HCT116 (cell line): ENCODE results near the gene ELAC1. TPM values are rescaled to one million over a fixed set of nuclear protein-coding genes. Genes with fewer than 3 reads are reported as not detected.

Experiments used
- ATAC-seq: fragments of 200-7000 bp; cut with Tn5 transposase; 2 replicates; pipeline ENCODE4 v1.9.1; 2020; ENCODE audit warnings: mild to moderate bottlenecking, moderate library complexity
- BruUV-seq: library from RNA; stranded (reverse); fragments of 400-500 nt; replicated peaks from 2 replicates; lab custom pipeline; 2021; lab: Mats Ljungman, UMichigan
- CTCF ChIA-PET: fragments of 300-600 bp; sonication (Branson Sonifier 250); formaldehyde crosslinking; loops from one replicate; lab custom pipeline; 2021; ENCODE audit warnings: antibody characterized with exemption; lab: Charles Lee
- POLR2A ChIA-PET: fragments of 300-600, 350-600 bp; sonication (Branson Sonifier 250); formaldehyde crosslinking; loops from one replicate; lab custom pipeline; 2021; ENCODE audit warnings: antibody characterized with exemption; lab: Charles Lee
- RAD21 ChIA-PET, 2 experiments: fragments of 300-600 bp; sonication (Branson Sonifier 250); formaldehyde crosslinking; loops; one replicate each; lab custom pipeline; 2023; ENCODE audit warnings: low total read pairs in 2 of 2; ENCODE audit not compliant: uncharacterized antibody in 2 of 2, unreplicated experiment in 2 of 2, low non-redundant PET in 1 of 2; lab: Charles Lee
- DNase-seq: peaks from one replicate; pipeline ENCODE4 v3.0.0-alpha.2; 2010; ENCODE audit warnings: low read depth, low spot score
- H2AFZ ChIP-seq: fragments of 200-600 bp; shearing (Covaris generic), sonication (generic); 2 replicates; pipeline ENCODE4 v1.6.1; 2017; ENCODE audit warnings: low read depth, mixed run types, mixed read lengths, antibody characterized with exemption, low read length; ENCODE audit not compliant: poor library complexity, severe bottlenecking
- H3K27ac ChIP-seq: 2 replicates; pipeline ENCODE4 v1.5.1; 2012; ENCODE audit warnings: low read depth, low read length
- H3K27me3 ChIP-seq: fragments of 200-600 bp; sonication (generic); 2 replicates; pipeline ENCODE4 v1.6.1; 2016; ENCODE audit warnings: mixed run types, low read length, mixed read lengths; ENCODE audit not compliant: insufficient read depth
- H3K36me3 ChIP-seq, 2 experiments: fragments of 200-500 bp in 1 of 2; fragments of 200-600 bp in 1 of 2; sonication (Bioruptor generic) in 1 of 2; sonication (generic) in 1 of 2; 2 replicates each; pipeline versions ENCODE4 v1.5.1 to v1.6.1; 2014 to 2016; ENCODE audit warnings: low read length in 2 of 2, inconsistent platforms in 1 of 2, mixed read lengths in 1 of 2, mixed run types in 1 of 2; ENCODE audit not compliant: insufficient read depth in 2 of 2, control insufficient read depth in 1 of 2
- H3K4me1 ChIP-seq, 2 experiments: fragments of 200-600 bp in 1 of 2; sonication (generic) in 1 of 2; 2 replicates each; pipeline versions ENCODE4 v1.5.1 to v1.6.1; 2012 to 2017; ENCODE audit warnings: low read length in 2 of 2, inconsistent platforms in 1 of 2, mild to moderate bottlenecking in 1 of 2, mixed read lengths in 1 of 2, mixed run types in 1 of 2, moderate library complexity in 1 of 2; ENCODE audit not compliant: insufficient read depth in 2 of 2, control insufficient read depth in 1 of 2
- H3K4me2 ChIP-seq: fragments of 200-600 bp; sonication (generic); 2 replicates; pipeline ENCODE4 v1.6.1; 2017; ENCODE audit warnings: mixed run types, low read length, mixed read lengths
- H3K4me3 ChIP-seq, 2 experiments: fragments of 200-600 bp in 1 of 2; sonication (generic) in 1 of 2; replicated peaks in 1 of 2; 2 replicates each; pipeline ENCODE4 v1.5.1; 2011 to 2016; ENCODE audit warnings: low read length in 2 of 2, control low read depth in 1 of 2, low read depth in 1 of 2, mild to moderate bottlenecking in 1 of 2, mixed read lengths in 1 of 2, mixed run types in 1 of 2
- H3K79me2 ChIP-seq: fragments of 200-600 bp; sonication (generic); 2 replicates; pipeline ENCODE4 v1.6.1; 2017; ENCODE audit warnings: mild to moderate bottlenecking, mixed run types, low read length, moderate library complexity, mixed read lengths; ENCODE audit not compliant: insufficient read depth
- H3K9ac ChIP-seq: fragments of 200-600 bp; sonication (generic); 2 replicates; pipeline ENCODE4 v1.6.1; 2016; ENCODE audit warnings: low read length, mixed read lengths
- H3K9me2 ChIP-seq: fragments of 200-600 bp; sonication (generic), shearing (Covaris generic); 2 replicates; pipeline ENCODE4 v1.6.1; 2017; ENCODE audit warnings: mixed run types, mild to moderate bottlenecking, moderate library complexity; ENCODE audit not compliant: insufficient read depth
- H3K9me3 ChIP-seq, 2 experiments: fragments of 200-500 bp in 1 of 2; fragments of 200-600 bp in 1 of 2; sonication (Bioruptor generic) in 1 of 2; sonication (generic) in 1 of 2; 2 replicates each; pipeline ENCODE4 v1.6.1; 2014 to 2017; ENCODE audit warnings: low read length in 2 of 2, mixed read lengths in 2 of 2, inconsistent platforms in 1 of 2, low read depth in 1 of 2, mild to moderate bottlenecking in 1 of 2, mixed run types in 1 of 2, moderate library complexity in 1 of 2; ENCODE audit not compliant: control insufficient read depth in 1 of 2, insufficient read depth in 1 of 2
- H4K20me1 ChIP-seq: fragments of 200-600 bp; sonication (generic), shearing (Covaris generic); 2 replicates; pipeline ENCODE4 v1.6.1; 2017; ENCODE audit warnings: mixed run types, mild to moderate bottlenecking, moderate library complexity; ENCODE audit not compliant: insufficient read depth
- CEBPB ChIP-seq: IDR thresholded peaks from 2 replicates; pipeline ENCODE4 v1.6.1; 2012; ENCODE audit warnings: low read depth
- EZH2 ChIP-seq: fragments of 200-600 bp; sonication (generic); IDR thresholded peaks from 2 replicates; pipeline ENCODE4 v1.6.1; 2017; ENCODE audit warnings: antibody characterized with exemption, mixed run types
- FOSL1 ChIP-seq: IDR thresholded peaks from 2 replicates; pipeline ENCODE4 v1.6.1; 2012; ENCODE audit warnings: low read depth
- RAD21 ChIP-seq: IDR thresholded peaks from 2 replicates; pipeline ENCODE4 v1.6.1; 2012; ENCODE audit warnings: low read depth, mild to moderate bottlenecking
- SIN3A ChIP-seq: IDR thresholded peaks from 2 replicates; pipeline ENCODE4 v1.6.1; 2012; ENCODE audit warnings: low read depth
- SRF ChIP-seq: IDR thresholded peaks from 2 replicates; pipeline ENCODE4 v1.6.1; 2012; ENCODE audit warnings: low read depth
- TCF7L2 ChIP-seq: IDR thresholded peaks from 2 replicates; pipeline ENCODE4 v1.7.0; 2011; ENCODE audit warnings: borderline replicate concordance, inconsistent platforms; ENCODE audit not compliant: insufficient read depth, insufficient read length; ENCODE audit errors: extremely low read depth
- ZFX ChIP-seq: fragments of 450-650 bp; IDR thresholded peaks from 2 replicates; pipeline ENCODE4 v1.6.1; 2017
- intact Hi-C: fragments of 100-400 bp; cut with micrococcal nuclease; formaldehyde crosslinking; loops from 2 replicates; pipeline ENCODE4 v1.10.0; 2022
- total RNA-seq: library from RNA; stranded (reverse); gene quantifications from one replicate; pipeline ENCODE4 v1.2.1, GENCODE V29; 2021; ENCODE audit not compliant: unreplicated experiment
- TF ChIP-seq, protein P1 (sequence below): IDR thresholded peaks from 2 replicates; pipeline ENCODE4 v1.6.1; 2011; ENCODE audit warnings: mild to moderate bottlenecking, low read length, moderate library complexity; ENCODE audit not compliant: insufficient replicate concordance; ENCODE audit errors: extremely low read depth

ELAC1 gene
- total RNA-seq, 1 experiment from 2014 or later, result 8.6 TPM

GRCh38 chr18:50950626-50951025, 17.2 kb upstream of the ELAC1 start:
- CTCF ChIA-PET, result no interaction called here
- BruUV-seq, result no TSS peak

GRCh38 chr18:50953822-50954221, 14.0 kb upstream of the ELAC1 start:
- CTCF ChIA-PET, result no interaction called here
- Histone ChIP-seq H4K20me1 (no peaks in the 10 kb centered on the region), H3K4me2 (no peak overlapping the region), H3K9ac (no peak overlapping the region), H3K4me3 (no peak overlapping the region), H3K27ac (no peak overlapping the region), H3K27me3 (no peaks in the 10 kb centered on the region), H3K36me3 (no peaks in the 10 kb centered on the region), H3K9me2 (no peaks in the 10 kb centered on the region), H2AFZ (no peak overlapping the region), H3K79me2 (no peaks in the 10 kb centered on the region), H3K4me1 (no peaks in the 10 kb centered on the region), H3K9me3 (no peaks in the 10 kb centered on the region)
- DNase-seq (no peak), ATAC-seq (no peak)
- POLR2A ChIA-PET, result no interaction called here
- no TSS peak for BruUV-seq
- TF ChIP-seq RAD21 (no peak), SIN3A (no peak)
- TF ChIP-seq, protein P1, sequence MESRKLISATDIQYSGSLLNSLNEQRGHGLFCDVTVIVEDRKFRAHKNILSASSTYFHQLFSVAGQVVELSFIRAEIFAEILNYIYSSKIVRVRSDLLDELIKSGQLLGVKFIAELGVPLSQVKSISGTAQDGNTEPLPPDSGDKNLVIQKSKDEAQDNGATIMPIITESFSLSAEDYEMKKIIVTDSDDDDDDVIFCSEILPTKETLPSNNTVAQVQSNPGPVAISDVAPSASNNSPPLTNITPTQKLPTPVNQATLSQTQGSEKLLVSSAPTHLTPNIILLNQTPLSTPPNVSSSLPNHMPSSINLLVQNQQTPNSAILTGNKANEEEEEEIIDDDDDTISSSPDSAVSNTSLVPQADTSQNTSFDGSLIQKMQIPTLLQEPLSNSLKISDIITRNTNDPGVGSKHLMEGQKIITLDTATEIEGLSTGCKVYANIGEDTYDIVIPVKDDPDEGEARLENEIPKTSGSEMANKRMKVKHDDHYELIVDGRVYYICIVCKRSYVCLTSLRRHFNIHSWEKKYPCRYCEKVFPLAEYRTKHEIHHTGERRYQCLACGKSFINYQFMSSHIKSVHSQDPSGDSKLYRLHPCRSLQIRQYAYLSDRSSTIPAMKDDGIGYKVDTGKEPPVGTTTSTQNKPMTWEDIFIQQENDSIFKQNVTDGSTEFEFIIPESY, result no peak
- intact Hi-C loops, result no loop called here
- RAD21 ChIA-PET, result no interaction called here

More at GRCh38 chr18:50950626-50951025, 17.2 kb upstream of the ELAC1 start:
- H3K36me3 ChIP-seq, result no peaks in the 10 kb centered on the region
- ChIA-PET RAD21 (no interaction called here), POLR2A (interaction anchor here (0.6 kb wide), 1 partner anchor 8 kb away, joined by 3 read pairs; no protein-coding TSS in a partner anchor)
- H3K9me2 ChIP-seq, result no peaks in the 10 kb centered on the region
- H3K27ac ChIP-seq, result no peak overlapping the region
- no peak overlapping the region for H3K9ac ChIP-seq
- H3K4me3 ChIP-seq, result no peak overlapping the region
- no peaks in the 10 kb centered on the region for H3K27me3 ChIP-seq
- TF ChIP-seq CEBPB (no peak), ZFX (no peak), SRF (no peak), EZH2 (no peak), SIN3A (no peak), FOSL1 (no peak), TCF7L2 (no peak)
- ATAC-seq (no peak), DNase-seq (no peak)
- no peak overlapping the region for H3K4me2 ChIP-seq
- H3K79me2 ChIP-seq, result no peaks in the 10 kb centered on the region
- H3K9me3 ChIP-seq, result no peaks in the 10 kb centered on the region
- intact Hi-C loops, result no loop called here
- H3K4me1 ChIP-seq, result no peaks in the 10 kb centered on the region
- no peaks in the 10 kb centered on the region for H4K20me1 ChIP-seq
- no peak overlapping the region for H2AFZ ChIP-seq
